HEK293 (cell line): ENCODE data around the gene SLC6A14.

Source experiments
- CTCF ChIA-PET: fragments of 350-600 bp; formaldehyde crosslinking; extraction: SDS; loops from one replicate; lab custom pipeline; 2021; ENCODE audit warnings: antibody characterized with exemption; lab: Yijun Ruan, JAX
- POLR2A ChIA-PET: fragments of 300-600 bp; formaldehyde crosslinking; extraction: SDS; loops from one replicate; lab custom pipeline; 2020; ENCODE audit warnings: antibody characterized with exemption, inconsistent platforms; lab: Yijun Ruan, JAX
- H3K27ac ChIP-seq: fragments of 200-500 bp; sonication (Bioruptor generic); 2 replicates; pipeline ENCODE4 v1.5.1; 2014; ENCODE audit warnings: low read depth, low read length, control low read depth, inconsistent platforms; ENCODE audit errors: extremely low read depth
- H3K36me3 ChIP-seq, 2 experiments: fragments of 200-500 bp in 1 of 2; sonication (Bioruptor generic) in 1 of 2; 1 replicate in 1 of 2; 2 replicates in 1 of 2; pipeline ENCODE4 v1.5.1; 2014 to 2017; ENCODE audit warnings: inconsistent platforms in 2 of 2, low read length in 2 of 2; ENCODE audit not compliant: control insufficient read depth in 2 of 2, insufficient read depth in 1 of 2
- H3K4me1 ChIP-seq: fragments of 200-500 bp; sonication (Bioruptor generic); 2 replicates; pipeline ENCODE4 v1.5.1; 2014; ENCODE audit warnings: mild to moderate bottlenecking, low read length, inconsistent platforms; ENCODE audit not compliant: control insufficient read depth, insufficient read depth
- H3K4me3 ChIP-seq: 2 replicates; pipeline ENCODE4 v1.5.1; 2011; ENCODE audit warnings: low read depth, mild to moderate bottlenecking, control low read depth, low read length, moderate library complexity
- H3K9me3 ChIP-seq: fragments of 200-500 bp; sonication (Bioruptor generic); 2 replicates; pipeline ENCODE4 v1.5.1; 2014; ENCODE audit warnings: low read depth, low read length, inconsistent platforms; ENCODE audit not compliant: control insufficient read depth, insufficient read depth
- ATF2 ChIP-seq: fragments of 450-650 bp; formaldehyde crosslinking; IDR thresholded peaks from 2 replicates; pipeline ENCODE4 v1.5.1; 2016; ENCODE audit warnings: missing biosample characterization, missing genetic modification characterization, low read depth
- EGR2 ChIP-seq: fragments of 450-650 bp; formaldehyde crosslinking; IDR thresholded peaks from 2 replicates; pipeline ENCODE4 v1.5.1; 2016; ENCODE audit warnings: low read depth, missing biosample characterization, missing genetic modification characterization
- ELK4 ChIP-seq: IDR thresholded peaks from 2 replicates; pipeline ENCODE4 v1.6.1; 2011; ENCODE audit warnings: mild to moderate bottlenecking, low read depth, low read length, borderline replicate concordance
- KLF10 ChIP-seq: fragments of 450-650 bp; IDR thresholded peaks from 2 replicates; pipeline ENCODE4 v1.5.1; 2018; ENCODE audit warnings: missing biosample characterization, mild to moderate bottlenecking, missing genetic modification characterization
- MZF1 ChIP-seq: fragments of 450-650 bp; formaldehyde crosslinking; IDR thresholded peaks from 2 replicates; pipeline ENCODE4 v1.5.1; 2017; ENCODE audit warnings: missing biosample characterization, missing genetic modification characterization, borderline replicate concordance
- SP3 ChIP-seq: fragments of 450-650 bp; formaldehyde crosslinking; IDR thresholded peaks from 2 replicates; pipeline ENCODE4 v1.5.1; 2016; ENCODE audit warnings: missing biosample characterization, missing genetic modification characterization
- ZBTB1 ChIP-seq: fragments of 450-650 bp; formaldehyde crosslinking; IDR thresholded peaks from 2 replicates; pipeline ENCODE4 v1.5.1; 2016; ENCODE audit warnings: missing biosample characterization, missing genetic modification characterization
- ZBTB48 ChIP-seq: fragments of 450-650 bp; formaldehyde crosslinking; IDR thresholded peaks from 2 replicates; pipeline ENCODE4 v1.5.1; 2016; ENCODE audit warnings: missing biosample characterization, missing genetic modification characterization
- ZFP3 ChIP-seq: fragments of 450-650 bp; formaldehyde crosslinking; IDR thresholded peaks from 2 replicates; pipeline ENCODE4 v1.5.1; 2016; ENCODE audit warnings: low read depth, missing biosample characterization, missing genetic modification characterization
- ZNF121 ChIP-seq: fragments of 450-650 bp; formaldehyde crosslinking; IDR thresholded peaks from 2 replicates; pipeline ENCODE4 v1.5.1; 2016; ENCODE audit warnings: missing biosample characterization, missing genetic modification characterization
- ZNF133 ChIP-seq: fragments of 450-650 bp; formaldehyde crosslinking; IDR thresholded peaks from 2 replicates; pipeline ENCODE4 v1.5.1; 2016; ENCODE audit warnings: missing biosample characterization, missing genetic modification characterization
- ZNF155 ChIP-seq: fragments of 450-650 bp; formaldehyde crosslinking; IDR thresholded peaks from 2 replicates; pipeline ENCODE4 v1.5.1; 2016; ENCODE audit warnings: missing biosample characterization, missing genetic modification characterization
- ZNF184 ChIP-seq: fragments of 450-650 bp; IDR thresholded peaks from 2 replicates; pipeline ENCODE4 v1.5.1; 2018; ENCODE audit warnings: missing biosample characterization, mild to moderate bottlenecking, missing genetic modification characterization
- ZNF26 ChIP-seq: fragments of 450-650 bp; formaldehyde crosslinking; IDR thresholded peaks from 2 replicates; pipeline ENCODE4 v1.5.1; 2016; ENCODE audit warnings: missing biosample characterization, missing genetic modification characterization
- ZNF324 ChIP-seq: fragments of 450-650 bp; formaldehyde crosslinking; IDR thresholded peaks from 2 replicates; pipeline ENCODE4 v1.5.1; 2016; ENCODE audit warnings: missing biosample characterization, missing genetic modification characterization
- ZNF37A ChIP-seq: fragments of 450-650 bp; IDR thresholded peaks from 2 replicates; pipeline ENCODE4 v1.5.1; 2018; ENCODE audit warnings: missing biosample characterization, missing genetic modification characterization
- ZNF404 ChIP-seq: fragments of 450-650 bp; formaldehyde crosslinking; IDR thresholded peaks from 2 replicates; pipeline ENCODE4 v1.5.1; 2017; ENCODE audit warnings: missing biosample characterization, missing genetic modification characterization
- ZNF549 ChIP-seq: fragments of 450-650 bp; IDR thresholded peaks from 2 replicates; pipeline ENCODE4 v1.5.1; 2018; ENCODE audit warnings: missing biosample characterization, missing genetic modification characterization, mild to moderate bottlenecking, inconsistent platforms, moderate library complexity
- ZNF623 ChIP-seq: fragments of 450-650 bp; formaldehyde crosslinking; IDR thresholded peaks from 2 replicates; pipeline ENCODE4 v1.5.1; 2016; ENCODE audit warnings: missing biosample characterization, missing genetic modification characterization
- ZNF629 ChIP-seq: fragments of 450-650 bp; formaldehyde crosslinking; IDR thresholded peaks from 2 replicates; pipeline ENCODE4 v1.5.1; 2017; ENCODE audit warnings: missing biosample characterization, missing genetic modification characterization
- ZNF654 ChIP-seq: fragments of 450-650 bp; formaldehyde crosslinking; IDR thresholded peaks from 2 replicates; pipeline ENCODE4 v1.5.1; 2016; ENCODE audit warnings: low read depth, missing biosample characterization, missing genetic modification characterization
- ZNF837 ChIP-seq: fragments of 450-650 bp; formaldehyde crosslinking; IDR thresholded peaks from 2 replicates; pipeline ENCODE4 v1.5.1; 2016; ENCODE audit warnings: missing biosample characterization, missing genetic modification characterization
- ZSCAN16 ChIP-seq: fragments of 450-650 bp; formaldehyde crosslinking; IDR thresholded peaks from 2 replicates; pipeline ENCODE4 v1.5.1; 2016; ENCODE audit warnings: missing biosample characterization, missing genetic modification characterization
- ZSCAN5A ChIP-seq: fragments of 450-650 bp; formaldehyde crosslinking; IDR thresholded peaks from 2 replicates; pipeline ENCODE4 v1.5.1; 2016; ENCODE audit warnings: missing biosample characterization, missing genetic modification characterization
- TF ChIP-seq, protein P1 (sequence below): fragments of 450-650 bp; formaldehyde crosslinking; IDR thresholded peaks from 2 replicates; pipeline ENCODE4 v1.5.1; 2016; ENCODE audit warnings: missing biosample characterization, missing genetic modification characterization

Gene SLC6A14

DNA sequence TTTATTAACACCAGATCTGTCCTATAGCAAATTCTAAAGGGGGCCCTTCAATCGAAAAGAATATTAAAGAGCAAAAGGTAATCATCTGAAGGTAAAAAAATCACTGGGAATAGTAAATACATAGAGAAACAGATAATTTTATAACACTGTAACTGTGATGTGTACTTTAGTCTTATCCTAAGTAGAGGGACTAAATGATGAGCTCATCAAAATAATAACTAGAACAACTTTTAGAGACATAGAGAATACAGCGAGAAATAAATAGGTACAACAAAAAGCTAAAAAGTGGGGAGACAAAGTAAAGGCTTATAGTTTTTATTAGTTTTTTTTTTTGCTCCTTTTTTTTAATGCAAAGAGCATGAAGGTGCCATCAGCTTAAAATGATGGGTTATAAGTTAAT is 43.7 kb downstream of the SLC6A14 start:
- H3K9me3 ChIP-seq: no peaks in the 10 kb centered on the region
- POLR2A ChIA-PET: no interaction called here
- 0 out of 2 replicates have a peak, but pooled peaks have one; percentile 31 for TF ChIP-seq ATF2 (tag by site-specific recombination)
- TF ChIP-seq ZNF837 (tag by site-specific recombination): no peak
- TF ChIP-seq, all 188 proteins: peak for 1
- no peak overlapping the region for H3K4me3 ChIP-seq
- no peaks in the 10 kb centered on the region for H3K36me3 ChIP-seq
- CTCF ChIA-PET: interaction anchor here (1.7 kb wide), 1 partner anchor 10 kb away, joined by 4 read pairs; no protein-coding TSS in a partner anchor
- H3K4me1 ChIP-seq: no peaks in the 10 kb centered on the region
- H3K27ac ChIP-seq: no peak overlapping the region

DNA sequence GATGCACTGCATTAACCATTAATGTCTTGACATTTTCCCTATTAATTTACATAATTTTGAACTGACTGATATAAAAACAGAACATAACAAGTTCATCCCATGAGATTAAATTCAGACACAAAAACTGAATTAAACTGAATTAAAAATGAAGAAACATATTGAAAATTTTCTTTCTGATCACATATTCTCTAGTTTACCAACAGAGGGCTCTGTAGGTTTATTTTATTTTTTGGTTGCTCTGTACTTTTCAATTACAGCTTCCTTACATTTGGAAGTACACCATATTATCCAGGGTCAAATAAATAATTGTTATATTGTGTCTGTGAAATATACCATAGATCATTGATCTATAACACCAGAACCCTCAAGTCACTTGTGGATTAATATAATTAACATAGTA is 53.7 kb downstream of the SLC6A14 start:
- H3K4me1 ChIP-seq: no peaks in the 10 kb centered on the region
- no peak overlapping the region for H3K27ac ChIP-seq
- H3K36me3 ChIP-seq: no peaks in the 10 kb centered on the region
- POLR2A ChIA-PET: no interaction called here
- CTCF ChIA-PET: interaction anchor here (0.9 to 1.8 kb wide), 7 partner anchors 9 to 1766 kb away, joined by 3 to 6 read pairs (median 4); no protein-coding TSS in a partner anchor
- H3K9me3 ChIP-seq: no peaks in the 10 kb centered on the region
- TF ChIP-seq ZNF654 (tag by site-specific recombination): peak; percentile 36; the same call in 1 of the 2 replicates
- no peak for TF ChIP-seq ZBTB48 (tag by site-specific recombination)
- no peak for TF ChIP-seq ZNF37A (tag by site-specific recombination)
- no peak for TF ChIP-seq MZF1 (tag by site-specific recombination)
- H3K4me3 ChIP-seq: no peak overlapping the region

DNA sequence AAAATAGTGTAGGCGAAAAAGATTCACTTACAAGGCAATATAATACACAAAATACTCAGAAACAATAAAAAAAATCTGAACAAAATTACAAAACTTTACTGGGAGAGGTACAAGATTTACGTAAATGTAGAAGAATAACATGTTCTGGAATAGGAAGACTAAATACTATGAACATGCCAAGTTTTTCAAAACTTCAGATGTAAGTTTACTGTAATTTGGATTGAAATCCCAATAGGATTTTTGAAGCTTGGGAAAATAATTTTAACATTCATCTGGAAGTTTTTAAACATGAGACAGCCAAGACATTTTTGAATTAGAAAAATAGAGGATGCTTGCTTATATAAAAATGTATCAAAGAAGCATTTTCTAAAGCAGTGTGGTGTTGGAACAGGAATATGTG is 56.9 kb downstream of the SLC6A14 start:
- CTCF ChIA-PET: interaction anchor here (0.6 kb wide), 1 partner anchor 1895 kb away, joined by 3 read pairs; no protein-coding TSS in a partner anchor

DNA sequence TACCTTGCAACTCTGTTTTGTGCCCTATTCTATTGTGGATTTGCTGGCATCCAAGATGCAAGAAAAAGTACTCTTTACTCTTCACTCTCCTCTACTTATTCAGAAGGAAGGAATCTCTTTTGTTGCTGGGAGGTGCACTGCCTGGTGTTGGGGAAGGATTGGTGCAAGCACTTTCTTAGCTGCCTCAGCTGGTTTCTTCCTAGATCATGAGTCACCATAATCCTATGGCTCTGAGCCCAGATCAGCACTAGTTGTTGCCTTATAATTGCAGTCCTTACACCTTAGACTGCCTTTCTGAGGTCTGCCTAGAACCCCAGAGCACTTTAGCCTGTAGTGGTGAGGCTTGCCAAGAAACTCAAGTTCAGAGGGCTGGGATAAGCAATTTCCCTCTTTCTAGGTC is 63.4 kb downstream of the SLC6A14 start:
- POLR2A ChIA-PET: no interaction called here
- no peaks in the 10 kb centered on the region for H3K9me3 ChIP-seq
- TF ChIP-seq ZBTB1 (tag by site-specific recombination) (no peak), ELK4 (no peak), ZSCAN16 (tag by site-specific recombination) (no peak), EGR2 (tag by site-specific recombination) (no peak), ZNF549 (tag by site-specific recombination) (no peak), KLF10 (tag by site-specific recombination) (no peak), ZFP3 (no peak), ZNF404 (tag by site-specific recombination) (no peak), ZNF623 (tag by site-specific recombination) (no peak), ZSCAN5A (no peak), ZNF121 (tag by site-specific recombination) (no peak), ZNF324 (no peak)
- TF ChIP-seq, protein P1, sequence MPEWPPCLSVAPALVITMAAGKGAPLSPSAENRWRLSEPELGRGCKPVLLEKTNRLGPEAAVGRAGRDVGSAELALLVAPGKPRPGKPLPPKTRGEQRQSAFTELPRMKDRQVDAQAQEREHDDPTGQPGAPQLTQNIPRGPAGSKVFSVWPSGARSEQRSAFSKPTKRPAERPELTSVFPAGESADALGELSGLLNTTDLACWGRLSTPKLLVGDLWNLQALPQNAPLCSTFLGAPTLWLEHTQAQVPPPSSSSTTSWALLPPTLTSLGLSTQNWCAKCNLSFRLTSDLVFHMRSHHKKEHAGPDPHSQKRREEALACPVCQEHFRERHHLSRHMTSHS (tag by site-specific recombination): no peak

More for the DNA sequence above, 56.9 kb downstream of the SLC6A14 start:
- no peak overlapping the region for H3K27ac ChIP-seq
- TF ChIP-seq ZNF26 (tag by site-specific recombination): no peak
- TF ChIP-seq ZNF155 (tag by site-specific recombination): no peak
- no peak for TF ChIP-seq ZNF629 (tag by site-specific recombination)
- TF ChIP-seq SP3 (tag by site-specific recombination): no peak
- no peak for TF ChIP-seq ZNF133 (tag by site-specific recombination)
- TF ChIP-seq ZNF184 (tag by site-specific recombination): no peak
- H3K4me3 ChIP-seq: no peak overlapping the region
- no peaks in the 10 kb centered on the region for H3K36me3 ChIP-seq
- no peaks in the 10 kb centered on the region for H3K9me3 ChIP-seq
- POLR2A ChIA-PET: no interaction called here
- H3K4me1 ChIP-seq: no peaks in the 10 kb centered on the region

More for the DNA sequence above, 63.4 kb downstream of the SLC6A14 start:
- CTCF ChIA-PET: no interaction called here
- H3K4me1 ChIP-seq: no peaks in the 10 kb centered on the region
- no peaks in the 10 kb centered on the region for H3K36me3 ChIP-seq
- H3K4me3 ChIP-seq: no peak overlapping the region
- H3K27ac ChIP-seq: no peak overlapping the region
